ENCODE results near the gene ANKK1.

The ANKK1 gene

DNA sequence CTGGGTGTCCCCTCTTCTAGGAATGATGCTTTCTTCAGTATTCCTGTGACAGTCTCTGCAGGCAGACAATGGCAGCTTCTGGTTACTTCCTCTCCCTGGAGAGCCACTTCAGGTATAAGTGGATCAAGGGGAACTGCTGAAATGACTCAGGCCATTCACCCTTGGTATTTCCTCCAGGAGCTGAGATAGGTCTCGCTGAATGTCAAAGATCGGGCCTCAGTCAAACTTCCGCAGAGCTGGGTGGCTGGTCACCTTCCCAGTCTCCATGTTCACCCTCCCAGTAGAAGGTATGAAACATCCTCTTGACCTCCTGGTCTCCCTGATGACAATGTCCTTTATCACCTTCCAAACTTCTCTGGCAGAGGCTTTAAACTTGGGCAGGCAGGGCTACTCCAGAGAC, 1.8 kb upstream of the ANKK1 start:
- Histone ChIP-seq H3K4me3 (ENCODE audit: low read depth, low read length) (no peak overlapping the region), H3K4me1 (ENCODE audit: control insufficient read depth, insufficient read depth, low read length) (no peaks in the 10 kb centered on the region), H3K36me3 (ENCODE audit: control insufficient read depth in 2 of 2, insufficient read depth in 1 of 2, low read length in 2 of 2) (no peaks in the 10 kb centered on the region), H3K9me3 (ENCODE audit: control insufficient read depth, insufficient read depth, low read depth, low read length) (no peaks in the 10 kb centered on the region), H3K27ac (ENCODE audit: extremely low read depth, low read depth, low read length) (no peak overlapping the region)
- TF ChIP-seq, protein P1, sequence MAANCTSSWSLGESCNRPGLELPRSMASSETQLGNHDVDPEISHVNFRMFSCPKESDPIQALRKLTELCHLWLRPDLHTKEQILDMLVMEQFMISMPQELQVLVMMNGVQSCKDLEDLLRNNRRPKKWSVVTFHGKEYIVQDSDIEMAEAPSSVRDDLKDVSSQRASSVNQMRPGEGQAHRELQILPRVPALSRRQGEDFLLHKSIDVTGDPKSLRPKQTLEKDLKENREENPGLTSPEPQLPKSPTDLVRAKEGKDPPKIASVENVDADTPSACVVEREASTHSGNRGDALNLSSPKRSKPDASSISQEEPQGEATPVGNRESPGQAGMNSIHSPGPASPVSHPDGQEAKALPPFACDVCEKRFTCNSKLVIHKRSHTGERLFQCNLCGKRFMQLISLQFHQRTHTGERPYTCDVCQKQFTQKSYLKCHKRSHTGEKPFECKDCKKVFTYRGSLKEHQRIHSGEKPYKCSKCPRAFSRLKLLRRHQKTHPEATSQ (tag by site-specific recombination; IDR thresholded peaks at IDR 0.05): no peak
- TF ChIP-seq, protein P2, sequence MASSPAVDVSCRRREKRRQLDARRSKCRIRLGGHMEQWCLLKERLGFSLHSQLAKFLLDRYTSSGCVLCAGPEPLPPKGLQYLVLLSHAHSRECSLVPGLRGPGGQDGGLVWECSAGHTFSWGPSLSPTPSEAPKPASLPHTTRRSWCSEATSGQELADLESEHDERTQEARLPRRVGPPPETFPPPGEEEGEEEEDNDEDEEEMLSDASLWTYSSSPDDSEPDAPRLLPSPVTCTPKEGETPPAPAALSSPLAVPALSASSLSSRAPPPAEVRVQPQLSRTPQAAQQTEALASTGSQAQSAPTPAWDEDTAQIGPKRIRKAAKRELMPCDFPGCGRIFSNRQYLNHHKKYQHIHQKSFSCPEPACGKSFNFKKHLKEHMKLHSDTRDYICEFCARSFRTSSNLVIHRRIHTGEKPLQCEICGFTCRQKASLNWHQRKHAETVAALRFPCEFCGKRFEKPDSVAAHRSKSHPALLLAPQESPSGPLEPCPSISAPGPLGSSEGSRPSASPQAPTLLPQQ (tag by site-specific recombination; IDR thresholded peaks at IDR 0.05): no peak
- TF ChIP-seq, protein P3, sequence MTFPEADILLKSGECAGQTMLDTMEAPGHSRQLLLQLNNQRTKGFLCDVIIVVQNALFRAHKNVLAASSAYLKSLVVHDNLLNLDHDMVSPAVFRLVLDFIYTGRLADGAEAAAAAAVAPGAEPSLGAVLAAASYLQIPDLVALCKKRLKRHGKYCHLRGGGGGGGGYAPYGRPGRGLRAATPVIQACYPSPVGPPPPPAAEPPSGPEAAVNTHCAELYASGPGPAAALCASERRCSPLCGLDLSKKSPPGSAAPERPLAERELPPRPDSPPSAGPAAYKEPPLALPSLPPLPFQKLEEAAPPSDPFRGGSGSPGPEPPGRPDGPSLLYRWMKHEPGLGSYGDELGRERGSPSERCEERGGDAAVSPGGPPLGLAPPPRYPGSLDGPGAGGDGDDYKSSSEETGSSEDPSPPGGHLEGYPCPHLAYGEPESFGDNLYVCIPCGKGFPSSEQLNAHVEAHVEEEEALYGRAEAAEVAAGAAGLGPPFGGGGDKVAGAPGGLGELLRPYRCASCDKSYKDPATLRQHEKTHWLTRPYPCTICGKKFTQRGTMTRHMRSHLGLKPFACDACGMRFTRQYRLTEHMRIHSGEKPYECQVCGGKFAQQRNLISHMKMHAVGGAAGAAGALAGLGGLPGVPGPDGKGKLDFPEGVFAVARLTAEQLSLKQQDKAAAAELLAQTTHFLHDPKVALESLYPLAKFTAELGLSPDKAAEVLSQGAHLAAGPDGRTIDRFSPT (tag by site-specific recombination; IDR thresholded peaks at IDR 0.05): no peak
- TF ChIP-seq, protein P4, sequence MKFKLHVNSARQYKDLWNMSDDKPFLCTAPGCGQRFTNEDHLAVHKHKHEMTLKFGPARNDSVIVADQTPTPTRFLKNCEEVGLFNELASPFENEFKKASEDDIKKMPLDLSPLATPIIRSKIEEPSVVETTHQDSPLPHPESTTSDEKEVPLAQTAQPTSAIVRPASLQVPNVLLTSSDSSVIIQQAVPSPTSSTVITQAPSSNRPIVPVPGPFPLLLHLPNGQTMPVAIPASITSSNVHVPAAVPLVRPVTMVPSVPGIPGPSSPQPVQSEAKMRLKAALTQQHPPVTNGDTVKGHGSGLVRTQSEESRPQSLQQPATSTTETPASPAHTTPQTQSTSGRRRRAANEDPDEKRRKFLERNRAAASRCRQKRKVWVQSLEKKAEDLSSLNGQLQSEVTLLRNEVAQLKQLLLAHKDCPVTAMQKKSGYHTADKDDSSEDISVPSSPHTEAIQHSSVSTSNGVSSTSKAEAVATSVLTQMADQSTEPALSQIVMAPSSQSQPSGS (tag by site-specific recombination; IDR thresholded peaks at IDR 0.05; ENCODE audit: low read depth): no peak
- TF ChIP-seq IKZF3 (tag by site-specific recombination; IDR thresholded peaks at IDR 0.05) (no peak), YY1 (tag by site-specific recombination; IDR thresholded peaks at IDR 0.05) (no peak), ZNF404 (tag by site-specific recombination; IDR thresholded peaks at IDR 0.05) (no peak), ZNF223 (tag by site-specific recombination; IDR thresholded peaks at IDR 0.05) (no peak), ZNF664 (tag by site-specific recombination; IDR thresholded peaks at IDR 0.05) (no peak)
- TF ChIP-seq, protein P5, sequence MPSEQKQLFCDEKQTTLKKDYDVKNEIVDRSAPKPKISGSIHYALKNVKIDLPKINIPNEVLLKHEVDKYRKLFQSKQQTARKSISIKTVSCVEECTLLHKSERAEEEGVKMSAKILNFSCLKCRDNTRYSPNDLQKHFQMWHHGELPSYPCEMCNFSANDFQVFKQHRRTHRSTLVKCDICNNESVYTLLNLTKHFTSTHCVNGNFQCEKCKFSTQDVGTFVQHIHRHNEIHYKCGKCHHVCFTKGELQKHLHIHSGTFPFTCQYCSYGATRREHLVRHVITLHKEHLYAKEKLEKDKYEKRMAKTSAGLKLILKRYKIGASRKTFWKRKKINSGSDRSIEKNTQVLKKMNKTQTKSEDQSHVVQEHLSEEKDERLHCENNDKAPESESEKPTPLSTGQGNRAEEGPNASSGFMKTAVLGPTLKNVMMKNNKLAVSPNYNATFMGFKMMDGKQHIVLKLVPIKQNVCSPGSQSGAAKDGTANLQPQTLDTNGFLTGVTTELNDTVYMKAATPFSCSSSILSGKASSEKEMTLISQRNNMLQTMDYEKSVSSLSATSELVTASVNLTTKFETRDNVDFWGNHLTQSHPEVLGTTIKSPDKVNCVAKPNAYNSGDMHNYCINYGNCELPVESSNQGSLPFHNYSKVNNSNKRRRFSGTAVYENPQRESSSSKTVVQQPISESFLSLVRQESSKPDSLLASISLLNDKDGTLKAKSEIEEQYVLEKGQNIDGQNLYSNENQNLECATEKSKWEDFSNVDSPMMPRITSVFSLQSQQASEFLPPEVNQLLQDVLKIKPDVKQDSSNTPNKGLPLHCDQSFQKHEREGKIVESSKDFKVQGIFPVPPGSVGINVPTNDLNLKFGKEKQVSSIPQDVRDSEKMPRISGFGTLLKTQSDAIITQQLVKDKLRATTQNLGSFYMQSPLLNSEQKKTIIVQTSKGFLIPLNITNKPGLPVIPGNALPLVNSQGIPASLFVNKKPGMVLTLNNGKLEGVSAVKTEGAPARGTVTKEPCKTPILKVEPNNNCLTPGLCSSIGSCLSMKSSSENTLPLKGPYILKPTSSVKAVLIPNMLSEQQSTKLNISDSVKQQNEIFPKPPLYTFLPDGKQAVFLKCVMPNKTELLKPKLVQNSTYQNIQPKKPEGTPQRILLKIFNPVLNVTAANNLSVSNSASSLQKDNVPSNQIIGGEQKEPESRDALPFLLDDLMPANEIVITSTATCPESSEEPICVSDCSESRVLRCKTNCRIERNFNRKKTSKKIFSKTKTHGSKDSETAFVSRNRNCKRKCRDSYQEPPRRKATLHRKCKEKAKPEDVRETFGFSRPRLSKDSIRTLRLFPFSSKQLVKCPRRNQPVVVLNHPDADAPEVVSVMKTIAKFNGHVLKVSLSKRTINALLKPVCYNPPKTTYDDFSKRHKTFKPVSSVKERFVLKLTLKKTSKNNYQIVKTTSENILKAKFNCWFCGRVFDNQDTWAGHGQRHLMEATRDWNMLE (tag by site-specific recombination; conservative IDR thresholded peaks at IDR 0.05; ENCODE audit: low read depth): no peak
- POLR2A ChIA-PET: interaction anchor here (1.3 kb wide), 1 partner anchor 71 kb away, joined by 3 read pairs; the partner anchor contains the start of gene TTC12
- CTCF ChIA-PET: interaction anchor here (0.6 to 1.2 kb wide), 4 partner anchors 71 to 1106 kb away, joined by 3 to 7 read pairs (median 4); partner anchors contain the start of gene TTC12

DNA sequence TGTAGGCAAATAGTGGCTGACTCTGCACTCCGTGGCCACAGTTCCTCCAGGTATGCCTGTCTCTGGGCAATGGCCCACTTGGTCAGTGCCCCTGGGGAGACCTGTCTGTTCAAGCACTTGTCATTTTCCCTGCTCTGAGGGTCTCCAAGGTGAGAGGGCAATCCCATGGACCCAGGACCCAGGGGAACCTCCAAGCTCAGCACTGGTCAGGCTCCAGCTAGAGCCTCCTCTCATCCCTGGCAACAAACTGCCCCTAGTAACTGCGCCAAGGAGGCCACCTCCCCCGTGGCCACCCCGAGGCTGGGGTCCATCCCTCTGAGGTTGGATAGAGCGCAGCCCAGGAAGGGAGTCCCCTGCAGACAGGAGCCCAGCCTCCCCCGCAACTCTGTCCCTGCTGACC, 713 bp upstream of the ANKK1 start:
- CTCF ChIA-PET: interaction anchor here (1.2 kb wide), 1 partner anchor 344 kb away, joined by 7 read pairs; no protein-coding TSS in a partner anchor
- Histone ChIP-seq H3K4me1 (ENCODE audit: control insufficient read depth, insufficient read depth, low read length) (no peaks in the 10 kb centered on the region), H3K27ac (ENCODE audit: extremely low read depth, low read depth, low read length) (no peak overlapping the region), H3K36me3 (ENCODE audit: control insufficient read depth in 2 of 2, insufficient read depth in 1 of 2, low read length in 2 of 2) (no peaks in the 10 kb centered on the region), H3K9me3 (ENCODE audit: control insufficient read depth, insufficient read depth, low read depth, low read length) (no peaks in the 10 kb centered on the region), H3K4me3 (ENCODE audit: low read depth, low read length) (no peak overlapping the region)
- POLR2A ChIA-PET: interaction anchor here (1.3 kb wide), 1 partner anchor 73 kb away, joined by 3 read pairs; the partner anchor contains the start of gene TTC12
- TF ChIP-seq ZNF473 (tag by site-specific recombination; IDR thresholded peaks at IDR 0.05) (no peak), ZNF311 (tag by site-specific recombination; IDR thresholded peaks at IDR 0.05; ENCODE audit: borderline replicate concordance) (no peak), SP2 (tag by site-specific recombination; IDR thresholded peaks at IDR 0.05) (no peak), ZNF792 (tag by site-specific recombination; IDR thresholded peaks at IDR 0.05) (no peak), ZNF510 (tag by site-specific recombination; IDR thresholded peaks at IDR 0.05; ENCODE audit: insufficient replicate concordance) (no peak)
- TF ChIP-seq, protein P6, sequence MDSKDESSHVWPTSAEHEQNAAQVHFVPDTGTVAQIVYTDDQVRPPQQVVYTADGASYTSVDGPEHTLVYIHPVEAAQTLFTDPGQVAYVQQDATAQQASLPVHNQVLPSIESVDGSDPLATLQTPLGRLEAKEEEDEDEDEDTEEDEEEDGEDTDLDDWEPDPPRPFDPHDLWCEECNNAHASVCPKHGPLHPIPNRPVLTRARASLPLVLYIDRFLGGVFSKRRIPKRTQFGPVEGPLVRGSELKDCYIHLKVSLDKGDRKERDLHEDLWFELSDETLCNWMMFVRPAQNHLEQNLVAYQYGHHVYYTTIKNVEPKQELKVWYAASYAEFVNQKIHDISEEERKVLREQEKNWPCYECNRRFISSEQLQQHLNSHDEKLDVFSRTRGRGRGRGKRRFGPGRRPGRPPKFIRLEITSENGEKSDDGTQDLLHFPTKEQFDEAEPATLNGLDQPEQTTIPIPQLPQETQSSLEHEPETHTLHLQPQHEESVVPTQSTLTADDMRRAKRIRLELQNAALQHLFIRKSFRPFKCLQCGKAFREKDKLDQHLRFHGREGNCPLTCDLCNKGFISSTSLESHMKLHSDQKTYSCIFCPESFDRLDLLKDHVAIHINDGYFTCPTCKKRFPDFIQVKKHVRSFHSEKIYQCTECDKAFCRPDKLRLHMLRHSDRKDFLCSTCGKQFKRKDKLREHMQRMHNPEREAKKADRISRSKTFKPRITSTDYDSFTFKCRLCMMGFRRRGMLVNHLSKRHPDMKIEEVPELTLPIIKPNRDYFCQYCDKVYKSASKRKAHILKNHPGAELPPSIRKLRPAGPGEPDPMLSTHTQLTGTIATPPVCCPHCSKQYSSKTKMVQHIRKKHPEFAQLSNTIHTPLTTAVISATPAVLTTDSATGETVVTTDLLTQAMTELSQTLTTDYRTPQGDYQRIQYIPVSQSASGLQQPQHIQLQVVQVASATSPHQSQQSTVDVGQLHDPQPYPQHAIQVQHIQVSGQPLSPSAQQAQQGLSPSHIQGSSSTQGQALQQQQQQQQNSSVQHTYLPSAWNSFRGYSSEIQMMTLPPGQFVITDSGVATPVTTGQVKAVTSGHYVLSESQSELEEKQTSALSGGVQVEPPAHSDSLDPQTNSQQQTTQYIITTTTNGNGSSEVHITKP (tag by site-specific recombination; IDR thresholded peaks at IDR 0.05): no peak
- TF ChIP-seq, protein P7, sequence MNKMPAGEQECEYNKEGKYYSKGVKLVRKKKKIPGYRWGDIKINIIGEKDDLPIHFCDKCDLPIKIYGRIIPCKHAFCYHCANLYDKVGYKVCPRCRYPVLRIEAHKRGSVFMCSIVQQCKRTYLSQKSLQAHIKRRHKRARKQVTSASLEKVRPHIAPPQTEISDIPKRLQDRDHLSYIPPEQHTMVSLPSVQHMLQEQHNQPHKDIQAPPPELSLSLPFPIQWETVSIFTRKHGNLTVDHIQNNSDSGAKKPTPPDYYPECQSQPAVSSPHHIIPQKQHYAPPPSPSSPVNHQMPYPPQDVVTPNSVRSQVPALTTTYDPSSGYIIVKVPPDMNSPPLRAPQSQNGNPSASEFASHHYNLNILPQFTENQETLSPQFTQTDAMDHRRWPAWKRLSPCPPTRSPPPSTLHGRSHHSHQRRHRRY (tag by site-specific recombination; IDR thresholded peaks at IDR 0.05): no peak

Measured in HEK293 (cell line).